Measurements from ENCODE around the gene SLC41A1.

GRCh38 chr1:205785446-205785845 is 27.6 kb downstream of the SLC41A1 start:
- TF ChIP-seq, protein P1, sequence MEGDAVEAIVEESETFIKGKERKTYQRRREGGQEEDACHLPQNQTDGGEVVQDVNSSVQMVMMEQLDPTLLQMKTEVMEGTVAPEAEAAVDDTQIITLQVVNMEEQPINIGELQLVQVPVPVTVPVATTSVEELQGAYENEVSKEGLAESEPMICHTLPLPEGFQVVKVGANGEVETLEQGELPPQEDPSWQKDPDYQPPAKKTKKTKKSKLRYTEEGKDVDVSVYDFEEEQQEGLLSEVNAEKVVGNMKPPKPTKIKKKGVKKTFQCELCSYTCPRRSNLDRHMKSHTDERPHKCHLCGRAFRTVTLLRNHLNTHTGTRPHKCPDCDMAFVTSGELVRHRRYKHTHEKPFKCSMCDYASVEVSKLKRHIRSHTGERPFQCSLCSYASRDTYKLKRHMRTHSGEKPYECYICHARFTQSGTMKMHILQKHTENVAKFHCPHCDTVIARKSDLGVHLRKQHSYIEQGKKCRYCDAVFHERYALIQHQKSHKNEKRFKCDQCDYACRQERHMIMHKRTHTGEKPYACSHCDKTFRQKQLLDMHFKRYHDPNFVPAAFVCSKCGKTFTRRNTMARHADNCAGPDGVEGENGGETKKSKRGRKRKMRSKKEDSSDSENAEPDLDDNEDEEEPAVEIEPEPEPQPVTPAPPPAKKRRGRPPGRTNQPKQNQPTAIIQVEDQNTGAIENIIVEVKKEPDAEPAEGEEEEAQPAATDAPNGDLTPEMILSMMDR (IDR thresholded peaks at IDR 0.05), result no peak
- TF ChIP-seq POLR2A (IDR thresholded peaks at IDR 0.05), result no peak
- no peak for TF ChIP-seq POLR2AphosphoS5 (IDR thresholded peaks at IDR 0.05)
- no peak for TF ChIP-seq EP300 (IDR thresholded peaks at IDR 0.05)
